Stimulated activated CD8-positive, alpha-beta memory T cell treated with anti-CD3 and anti-CD28 coated beads, Interleukin-7, amount 100 ng/mL, for 1 hour (primary cell): ENCODE measurements around the gene DPP6.

Source experiments
- DNase-seq, 2 donors: peaks; one replicate each; pipeline ENCODE4 v3.0.0-alpha.2; 2020; ENCODE audit warnings: low read depth in 2 of 2

DPP6 gene

DNA sequence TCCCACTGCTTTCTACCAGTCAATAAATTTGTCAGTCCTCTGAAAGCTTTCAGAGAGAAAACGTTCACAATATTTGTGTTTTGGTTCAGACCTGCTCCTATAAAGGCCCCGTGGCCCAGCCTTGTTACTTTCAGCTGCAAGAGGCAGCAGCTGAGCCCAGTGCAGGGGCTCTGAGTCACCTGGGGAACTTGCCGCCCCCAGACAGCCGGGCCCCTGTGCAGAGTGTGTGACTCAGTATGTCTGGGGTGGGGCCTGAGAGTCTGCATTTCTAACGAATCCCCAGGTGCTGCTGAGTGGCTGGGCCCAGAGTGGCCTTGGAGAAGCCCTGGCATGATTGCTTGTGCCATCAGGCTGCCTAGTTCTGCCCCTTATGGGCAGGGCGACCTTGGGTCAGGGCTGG lies 647.2 kb downstream of the DPP6 start:
- no peak for DNase-seq

DNA sequence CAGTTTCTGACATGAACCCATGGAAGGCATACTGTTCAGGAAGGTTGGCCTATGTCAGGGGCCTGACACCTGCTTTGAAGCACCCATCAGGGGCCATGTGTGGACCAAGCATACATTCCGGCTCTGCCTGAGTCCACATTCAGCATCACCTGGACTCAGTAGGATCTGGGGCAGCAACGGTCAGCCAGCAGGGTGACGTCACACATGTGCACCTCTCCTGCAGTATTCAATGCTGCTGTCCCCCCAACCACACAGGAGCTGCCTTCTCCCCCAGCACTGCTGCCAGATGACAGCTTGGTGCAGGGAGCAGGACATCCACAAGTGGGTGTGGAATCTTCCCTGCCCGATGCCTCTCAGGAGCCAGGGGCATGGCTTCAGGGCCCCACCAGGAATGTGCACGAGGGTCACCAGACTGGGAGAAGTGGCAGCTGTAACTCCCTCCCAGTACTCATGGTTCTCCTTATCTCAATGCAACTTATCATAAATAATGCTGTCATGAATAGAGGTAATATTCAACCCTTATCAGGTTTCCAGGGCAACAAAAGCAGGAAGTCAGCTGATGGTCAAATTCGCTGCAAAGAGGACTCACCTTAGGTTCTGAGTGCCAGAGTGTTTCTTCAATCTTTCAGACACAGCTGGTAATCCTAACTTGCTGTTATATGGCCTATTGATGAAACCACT lies 657.8 kb downstream of the DPP6 start:
- DNase-seq: no peak

DNA sequence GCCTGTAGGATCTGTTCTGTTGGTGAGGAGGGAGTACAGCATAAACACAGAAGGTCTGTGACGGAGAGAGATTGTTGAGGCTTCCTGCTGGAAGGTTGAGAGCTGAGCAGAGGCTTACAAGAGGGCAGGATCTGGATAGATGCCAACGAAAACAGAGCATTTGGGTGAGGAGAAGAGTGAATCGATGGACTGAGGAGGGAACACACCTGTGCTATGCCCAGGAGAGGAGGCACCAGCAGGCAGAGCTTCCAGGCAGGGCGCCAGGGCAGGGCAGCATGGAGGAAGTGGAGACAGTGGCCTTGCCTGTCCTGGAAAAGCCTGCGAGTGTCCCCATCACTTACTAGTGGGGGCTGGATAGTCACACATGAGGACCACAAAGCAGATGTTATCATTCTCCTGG lies 667.8 kb downstream of the DPP6 start:
- no peak for DNase-seq

DNA sequence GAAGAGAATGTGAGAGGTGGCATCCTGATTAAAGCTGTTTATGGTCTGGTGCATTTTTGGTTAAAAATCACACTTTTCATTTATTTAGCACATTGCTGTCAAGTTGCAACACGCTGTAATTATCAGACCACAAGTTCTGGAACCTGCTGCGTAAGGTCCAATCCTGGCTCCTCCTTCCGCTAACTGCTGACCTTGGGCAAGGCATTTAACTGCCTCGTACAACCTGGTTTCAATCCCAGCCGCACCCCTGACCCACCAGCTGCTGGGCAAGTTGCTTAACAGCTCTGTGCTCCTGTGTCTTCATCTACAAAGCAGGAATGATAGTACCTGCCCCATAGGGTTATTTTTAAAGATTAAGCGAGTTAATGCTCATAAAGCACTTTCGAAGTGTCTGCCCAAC lies 668.9 kb downstream of the DPP6 start:
- DNase-seq: no peak

DNA sequence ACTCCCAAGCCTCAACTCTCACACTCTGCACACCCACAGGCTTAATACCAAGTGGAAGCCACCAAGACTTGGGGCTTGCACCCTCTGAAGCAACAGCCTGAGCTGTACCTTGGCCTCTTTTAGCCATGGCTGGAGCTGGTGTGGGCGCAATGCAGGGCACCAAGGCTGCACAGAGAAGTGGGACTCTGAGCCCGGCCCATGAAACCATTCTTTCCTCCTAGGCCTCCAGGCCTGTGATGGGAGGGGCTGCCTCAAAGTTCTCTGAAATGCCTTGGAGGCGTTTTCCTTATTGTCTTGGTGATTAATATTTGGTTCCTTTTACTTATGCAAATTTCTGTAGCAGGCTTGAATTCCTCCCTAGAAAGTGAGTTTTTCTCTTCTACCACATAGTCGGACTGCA lies 674.2 kb downstream of the DPP6 start:
- DNase-seq: no peak

DNA sequence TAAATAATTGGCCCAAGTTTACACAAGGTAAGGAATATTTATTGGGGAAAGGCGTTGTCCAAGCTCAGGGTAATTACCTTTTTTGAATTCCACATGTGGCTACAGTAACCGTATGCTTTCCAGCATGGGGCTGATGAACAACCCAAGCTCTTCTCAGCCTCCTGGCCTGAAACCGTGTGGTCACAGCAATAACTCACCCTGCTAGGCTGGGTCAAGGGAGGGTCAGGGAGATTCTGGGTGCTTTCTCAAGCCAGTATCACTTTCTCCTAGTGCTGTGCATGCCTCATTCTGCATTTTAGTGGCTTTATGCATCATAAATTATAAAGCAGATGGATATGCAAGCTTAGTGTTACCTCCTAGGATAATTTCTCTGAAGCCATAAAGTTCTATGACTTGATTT lies 676.9 kb downstream of the DPP6 start:
- no peak for DNase-seq

DNA sequence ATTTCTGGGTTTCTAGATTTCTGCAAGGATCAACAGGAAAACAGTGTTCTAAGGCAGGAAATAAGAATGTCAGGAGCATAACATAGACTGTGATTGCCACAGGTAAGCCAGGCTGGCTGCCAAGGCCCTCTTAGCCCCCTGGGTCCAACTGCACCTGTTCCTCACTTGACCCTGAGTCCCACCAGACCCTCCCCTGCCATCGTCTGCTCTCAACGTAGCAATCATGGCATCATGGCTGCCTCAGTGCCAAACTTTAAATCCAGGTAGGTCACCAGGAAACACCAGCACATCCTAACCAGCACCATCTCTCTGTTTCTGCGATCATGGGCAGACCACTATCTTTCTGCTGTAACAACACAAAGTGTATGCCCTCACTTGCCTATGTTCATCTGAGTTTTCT lies 683.6 kb downstream of the DPP6 start:
- DNase-seq: no peak

DNA sequence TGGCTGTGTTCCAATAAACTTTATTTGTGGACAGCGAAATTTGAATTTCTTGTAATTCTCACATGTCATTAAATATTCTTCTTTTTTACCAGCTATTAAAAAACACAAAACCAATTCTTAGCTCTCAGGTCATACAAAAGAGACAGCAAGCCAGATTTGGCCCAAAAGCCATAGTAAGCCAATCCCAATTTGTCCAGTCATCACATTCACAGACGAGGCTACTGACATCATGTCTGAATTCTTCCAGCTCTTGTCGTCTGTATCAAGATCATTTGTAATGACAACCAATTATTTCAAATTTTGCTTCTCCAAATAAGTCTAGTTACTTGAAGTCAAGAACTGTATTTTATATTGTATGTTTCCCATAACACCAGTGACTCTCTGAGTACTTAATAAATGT lies 684.2 kb downstream of the DPP6 start:
- DNase-seq: no peak

DNA sequence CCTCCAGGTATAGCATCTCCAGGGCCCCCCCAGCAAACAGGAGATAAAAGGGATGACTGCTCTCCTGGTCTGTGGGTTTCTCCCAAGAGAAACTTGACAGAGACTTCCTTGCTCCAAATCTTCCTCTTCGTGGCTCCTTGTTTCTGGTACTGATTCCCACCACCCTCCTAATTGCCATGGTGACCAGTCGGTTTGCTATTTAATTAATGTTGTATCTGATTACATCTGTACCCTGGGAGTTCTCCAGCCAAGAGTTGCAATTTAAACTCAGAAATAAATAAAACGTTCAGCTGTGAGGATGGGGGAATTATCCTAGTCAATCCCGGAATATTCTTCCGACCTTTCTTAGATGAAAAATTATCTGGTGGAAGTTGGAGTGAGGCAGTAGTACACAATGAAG lies 686.0 kb downstream of the DPP6 start:
- no peak for DNase-seq

DNA sequence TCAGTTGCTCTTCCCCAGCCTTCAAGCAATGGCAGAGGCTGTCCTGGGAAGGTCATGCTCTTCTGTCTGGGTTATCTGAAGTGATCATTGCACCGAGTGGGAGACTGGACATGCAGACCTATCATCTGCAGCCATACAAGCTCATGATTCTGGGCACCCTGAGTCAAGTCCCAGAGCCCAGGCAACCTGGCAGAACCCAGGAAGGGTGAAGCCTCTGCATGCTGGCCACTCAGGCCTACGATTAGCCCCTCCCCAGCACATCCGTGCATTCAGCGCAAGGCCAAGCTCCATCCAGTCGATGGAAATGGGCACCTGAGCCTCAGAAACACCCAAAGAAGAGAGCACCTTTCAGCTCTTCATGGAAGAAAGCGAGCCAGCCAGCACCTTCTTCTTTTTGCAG lies 688.9 kb downstream of the DPP6 start:
- DNase-seq: no peak

DNA sequence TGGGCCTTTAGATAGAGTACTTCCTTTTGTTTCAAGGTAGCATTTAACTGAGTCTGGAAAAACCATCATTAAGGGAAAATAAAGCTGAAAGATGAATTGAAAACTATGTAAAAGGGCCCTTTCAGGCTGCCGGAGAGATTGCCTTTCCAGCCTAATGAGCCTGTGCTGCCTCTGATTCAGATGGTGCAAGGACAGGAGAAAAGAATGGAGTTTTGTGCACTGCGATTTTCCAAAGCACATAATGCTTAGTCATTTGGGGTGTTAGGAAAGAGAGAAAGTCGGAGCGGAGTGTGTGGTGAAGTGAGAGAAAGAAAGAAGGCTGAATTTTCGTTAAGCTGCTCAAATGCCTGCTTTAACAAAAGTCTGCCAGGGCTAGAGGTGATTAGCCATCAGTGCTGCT lies 691.0 kb downstream of the DPP6 start:
- DNase-seq: no peak

DNA sequence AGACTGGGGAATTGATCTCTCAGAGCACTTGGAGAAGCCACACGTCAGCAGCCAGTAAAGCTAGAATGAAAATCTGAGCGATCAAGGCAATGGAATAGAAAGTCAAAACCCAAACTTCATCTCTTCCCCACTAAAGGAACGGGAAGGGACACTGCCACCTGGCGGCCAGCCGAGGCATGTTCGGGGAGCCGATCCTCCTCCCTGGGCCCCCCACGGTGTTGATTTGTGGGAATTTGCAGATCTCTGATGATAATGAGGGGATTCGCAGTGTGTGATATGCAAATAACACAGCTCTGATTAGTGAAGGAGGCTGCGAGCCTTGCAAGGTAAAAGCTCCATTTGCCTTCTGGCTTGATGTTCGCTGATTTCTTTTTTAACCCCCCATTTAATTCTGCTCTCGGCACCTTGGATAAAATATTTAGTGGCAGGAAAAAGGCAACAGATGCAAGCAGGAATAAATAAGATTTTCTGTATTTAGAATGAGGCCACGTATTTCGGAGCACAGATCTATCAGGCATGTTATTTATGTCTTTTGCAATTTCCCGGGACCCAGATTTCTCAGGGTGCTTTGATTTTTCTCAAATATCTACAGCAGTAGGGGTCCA lies 692.2 kb downstream of the DPP6 start:
- DNase-seq: no peak

DNA sequence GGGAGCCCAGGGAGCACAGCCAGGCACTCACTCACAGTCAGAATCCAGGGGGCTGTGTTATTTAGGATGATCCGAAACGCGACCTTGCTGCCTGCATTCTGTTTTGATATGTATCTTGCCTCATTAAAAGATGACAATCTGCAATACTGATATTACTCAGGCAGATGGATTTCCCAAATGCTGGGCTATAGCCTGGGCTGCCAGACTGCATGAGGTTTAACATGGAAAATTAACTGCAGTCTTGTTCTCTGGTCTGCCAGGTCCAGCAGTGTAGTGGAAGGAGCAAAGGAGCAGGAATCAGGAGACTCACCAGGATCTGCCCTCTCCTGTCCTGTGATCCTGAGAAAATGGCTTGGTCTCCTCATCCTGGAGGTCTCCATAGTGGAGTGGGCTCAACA lies 692.7 kb downstream of the DPP6 start:
- DNase-seq: no peak

DNA sequence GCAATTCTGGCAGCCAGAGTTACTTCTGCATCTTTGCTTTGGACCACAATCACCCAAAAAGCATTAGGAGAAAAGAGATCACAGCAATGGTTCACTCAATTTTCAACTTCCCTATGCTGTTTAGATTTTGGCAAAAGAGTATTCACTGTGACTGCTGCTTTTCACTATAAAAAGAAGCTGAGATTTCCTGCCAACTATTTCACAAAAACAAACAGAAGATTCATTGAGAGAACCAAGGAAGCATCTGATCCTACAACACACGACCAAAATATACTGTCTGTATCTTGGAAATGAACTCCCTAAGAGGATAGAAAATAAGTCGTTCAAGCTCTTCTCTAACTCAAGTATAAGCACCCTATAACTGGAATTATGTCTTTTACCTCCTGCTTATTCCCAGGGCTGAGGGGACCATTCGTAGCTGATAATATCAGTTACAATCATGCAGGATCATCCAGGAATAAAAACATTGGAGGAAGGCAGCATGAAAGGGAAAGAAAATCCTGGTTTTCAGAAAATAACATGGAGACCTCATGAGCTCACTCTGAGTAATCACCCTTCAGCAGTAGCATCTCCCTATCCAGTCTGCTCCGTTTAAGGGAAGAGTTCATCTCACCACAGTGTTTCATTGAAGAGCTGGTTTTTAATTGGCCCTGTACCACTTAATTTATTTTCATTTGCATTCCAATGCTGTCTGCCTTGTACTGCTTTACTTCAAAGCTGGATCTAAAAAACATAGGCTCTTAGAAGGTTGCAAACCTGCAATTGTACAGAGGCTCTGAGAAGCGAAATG lies 694.6 kb downstream of the DPP6 start:
- DNase-seq: no peak

DNA sequence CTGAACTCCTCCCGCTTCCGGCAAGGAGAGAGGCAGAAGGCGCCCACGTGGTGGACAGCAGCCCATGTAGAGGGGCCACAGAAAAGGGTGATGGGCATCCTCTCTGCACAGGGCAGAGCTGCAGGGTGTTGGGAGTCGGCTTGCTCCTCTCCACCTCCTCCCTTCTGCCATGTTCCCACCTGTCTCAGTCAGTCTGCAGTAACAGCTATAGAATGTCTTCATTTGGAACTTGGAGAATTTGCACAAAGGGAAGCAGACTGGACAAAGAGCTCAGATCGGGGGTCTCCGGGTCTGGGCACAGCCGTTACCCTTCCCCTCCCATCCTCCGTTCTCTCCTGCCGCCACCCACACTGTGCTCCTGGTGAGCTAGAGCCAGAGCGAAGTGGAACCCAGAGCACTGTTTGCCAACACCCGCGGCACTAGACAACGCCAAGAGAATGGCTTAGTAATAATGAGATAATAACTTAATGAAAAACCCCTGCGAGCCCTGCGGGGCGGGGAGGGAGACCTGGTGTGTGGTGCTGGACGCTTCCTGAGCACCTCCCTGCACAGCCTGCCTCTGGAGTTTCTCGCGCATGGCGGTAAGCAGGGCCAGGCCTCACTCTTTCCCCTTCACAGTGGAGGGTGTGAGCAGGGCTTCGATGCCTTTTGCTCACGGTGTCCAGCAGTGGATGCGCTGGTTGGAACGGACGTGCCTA lies 696.0 kb downstream of the DPP6 start:
- no peak for DNase-seq

DNA sequence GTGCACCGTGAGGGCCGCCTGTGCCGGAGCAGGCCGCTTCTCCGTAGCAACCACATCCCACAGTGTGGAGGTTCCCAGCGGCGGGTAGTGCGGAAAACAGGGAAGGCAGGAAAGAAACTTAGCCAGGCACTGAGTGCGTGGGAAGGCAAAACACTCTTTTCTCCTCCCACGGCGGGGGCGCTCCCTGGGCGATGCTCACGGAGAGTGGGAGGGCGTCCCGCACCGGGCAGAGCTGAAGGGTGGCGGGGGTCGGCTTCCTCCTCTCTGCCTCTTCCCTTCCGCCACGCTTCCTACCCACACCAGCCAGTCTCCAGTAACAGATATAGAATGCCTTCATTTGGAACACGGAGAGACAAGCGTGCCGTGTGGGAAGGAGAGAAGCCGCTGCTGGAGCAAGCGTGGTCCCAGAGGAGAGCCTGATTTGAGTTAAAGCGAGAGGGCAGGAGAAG lies 698.2 kb downstream of the DPP6 start:
- DNase-seq: no peak

DNA sequence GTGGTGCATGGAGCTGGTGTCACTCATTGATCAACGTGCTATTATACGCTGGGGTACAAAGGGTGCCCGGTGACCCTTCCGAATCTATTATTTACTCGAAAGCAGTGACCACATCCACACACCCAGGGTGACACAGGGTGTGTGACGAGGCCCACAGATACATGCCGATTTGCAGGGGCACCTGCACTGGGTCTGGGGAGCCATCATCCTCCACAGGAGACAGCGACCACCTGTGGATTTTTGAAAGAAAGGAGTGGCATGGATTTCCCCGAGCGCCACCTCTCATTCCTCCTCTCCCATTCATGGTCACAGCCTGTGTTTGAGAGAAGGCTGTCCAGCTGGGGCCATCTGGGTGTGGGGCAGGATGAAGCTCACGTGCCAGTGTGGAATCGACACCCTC lies 701.0 kb downstream of the DPP6 start:
- no peak for DNase-seq

DNA sequence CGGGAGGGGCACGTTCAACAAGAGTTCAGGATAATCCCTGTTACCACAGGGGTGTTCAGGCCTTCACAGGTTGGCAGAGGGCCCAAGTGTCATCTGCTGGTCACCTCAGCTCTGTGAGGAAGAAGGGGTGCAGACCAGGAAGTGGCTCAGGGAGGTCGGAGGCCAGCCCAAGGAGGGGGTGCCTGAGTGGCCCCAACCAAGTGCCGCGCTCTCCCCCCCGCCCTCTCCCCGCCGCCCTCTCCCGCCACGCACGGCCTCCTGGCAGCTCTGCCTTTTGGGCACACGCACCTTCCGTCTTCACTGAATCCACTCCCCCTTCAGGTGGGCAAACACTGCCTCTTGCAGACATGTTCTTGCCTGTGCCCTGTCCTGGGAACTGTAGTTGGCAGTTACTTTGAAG lies 705.6 kb downstream of the DPP6 start:
- DNase-seq: no peak

DNA sequence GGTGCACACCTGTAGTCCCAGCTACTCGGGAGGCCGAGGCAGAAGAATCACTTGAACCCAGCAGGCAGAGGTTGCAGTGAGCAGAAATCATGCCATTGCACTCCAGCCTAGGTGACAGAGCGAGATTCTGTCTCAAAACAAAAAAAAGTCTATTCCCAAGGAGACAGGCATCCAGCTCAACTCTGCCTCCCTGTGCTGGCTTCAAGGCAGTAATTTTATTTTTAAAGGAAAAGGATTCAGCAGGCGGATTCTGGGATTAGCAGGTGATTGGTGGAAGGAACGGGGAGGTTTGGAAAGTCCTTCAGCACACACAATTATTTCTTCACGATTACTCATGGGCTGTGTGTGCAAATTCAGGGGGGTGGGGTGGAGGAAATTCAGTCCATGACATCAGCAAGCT lies 707.8 kb downstream of the DPP6 start:
- DNase-seq: no peak

DNA sequence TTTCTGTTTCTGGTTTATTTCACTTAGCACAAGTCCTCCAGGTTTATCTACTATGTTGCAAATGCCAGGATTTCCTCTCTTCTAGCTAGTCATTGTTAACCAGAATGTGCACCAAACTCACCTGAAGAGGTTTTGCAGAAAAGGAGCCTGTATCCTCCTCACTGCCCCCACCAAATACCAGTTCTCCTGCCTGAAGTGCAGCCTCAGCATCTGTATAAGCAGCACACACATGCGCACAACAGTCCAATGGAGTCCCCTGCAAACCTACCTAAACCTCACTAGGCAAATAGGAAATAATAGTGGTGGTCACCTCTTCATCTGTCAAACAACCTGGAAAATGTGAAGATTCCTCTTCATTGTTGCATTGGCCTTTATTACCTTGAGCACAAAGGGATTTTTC lies 712.9 kb downstream of the DPP6 start:
- no peak for DNase-seq

DNA sequence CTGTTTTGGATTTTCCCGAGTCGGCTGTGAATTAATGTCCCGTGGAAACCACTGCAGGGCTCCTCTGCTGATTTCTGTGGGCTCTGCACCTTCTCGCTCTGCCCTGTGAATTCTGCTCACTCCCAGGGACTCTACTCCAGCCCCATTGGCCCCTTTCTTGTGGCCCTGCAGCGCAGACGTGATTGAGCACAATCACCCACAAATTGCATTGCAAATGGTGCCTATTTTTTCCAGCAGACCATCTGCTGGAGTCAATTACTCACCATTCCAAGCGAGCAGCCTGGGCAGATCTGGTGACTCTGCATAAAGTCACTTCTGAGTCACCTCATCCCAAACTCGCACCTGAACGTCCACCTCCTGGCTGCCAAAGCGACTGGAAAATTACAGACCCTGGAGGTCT lies 714.9 kb downstream of the DPP6 start:
- DNase-seq: no peak

DNA sequence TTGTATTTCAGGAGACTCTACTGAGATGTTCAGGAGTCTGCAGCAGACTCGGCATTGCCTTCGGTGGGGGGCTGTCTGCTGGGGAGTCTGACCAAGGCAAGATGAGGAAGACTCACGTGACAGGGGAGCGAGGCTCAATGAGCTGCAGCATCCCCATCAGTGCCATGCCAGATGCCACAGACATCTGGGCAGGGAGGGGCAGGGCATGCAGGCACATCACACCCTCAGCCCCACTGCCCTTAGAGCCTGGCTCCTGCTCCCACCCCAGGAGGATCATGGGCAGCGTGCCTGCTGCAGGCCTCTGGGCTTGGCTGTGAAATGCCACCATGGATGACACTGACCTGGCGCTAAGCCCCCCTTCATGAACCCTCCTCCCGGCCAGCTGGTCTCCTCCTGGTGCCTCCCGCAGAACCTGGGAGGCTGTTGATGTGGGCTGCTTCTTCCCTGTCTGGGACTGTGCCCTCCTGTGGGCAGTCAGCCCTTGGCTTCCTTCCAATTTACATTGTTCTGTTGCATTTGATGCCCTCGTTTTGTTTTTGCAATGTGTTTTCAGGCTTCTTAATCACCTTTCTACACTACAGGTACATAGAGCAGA lies 715.7 kb downstream of the DPP6 start:
- DNase-seq: no peak
